Vagina (tissue), 2 donors: Measurements from ENCODE around the gene LRRC3B. TPM values are rescaled to one million over a fixed set of nuclear protein-coding genes. Genes with fewer than 3 reads are reported as not detected.
"Not testable (repeated sequence)": the region's sequence is repeated elsewhere in the genome, so short reads cannot be mapped to it uniquely, and the experiment has no call there.

Experiments used
- DNase-seq, 2 donors: peaks; one replicate each; pipeline ENCODE4 v3.0.0-alpha.2; 2017; ENCODE audit errors: extremely low spot score in 2 of 2
- H3K27ac ChIP-seq: fragments of 200-600 bp; sonication (generic); one replicate; pipeline ENCODE4 v1.5.1; 2019
- H3K27me3 ChIP-seq: fragments of 200-600 bp; sonication (generic); one replicate; pipeline ENCODE4 v1.5.1; 2019
- H3K36me3 ChIP-seq, 2 donors: fragments of 200-600 bp; sonication (generic); one replicate each; pipeline ENCODE4 v1.5.1; 2017 to 2019
- H3K4me1 ChIP-seq: fragments of 200-600 bp; sonication (generic); one replicate; pipeline ENCODE4 v1.5.1; 2019
- H3K4me3 ChIP-seq, 2 donors: fragments of 200-600 bp; sonication (generic); 1 replicate in 1 of 2; 2 replicates in 1 of 2; pipeline ENCODE4 v1.5.1; 2016 to 2019
- H3K9me3 ChIP-seq: fragments of 200-600 bp; sonication (generic); one replicate; pipeline ENCODE4 v1.5.1; 2019
- POLR2A ChIP-seq, 2 donors: fragments of 450-650 bp; IDR thresholded peaks; one replicate each; pipeline ENCODE4 v1.6.1; 2017; ENCODE audit warnings: antibody characterized with exemption in 2 of 2, mild to moderate bottlenecking in 2 of 2, moderate library complexity in 2 of 2
- POLR2AphosphoS5 ChIP-seq, 2 donors: sonication (generic); formaldehyde crosslinking; IDR thresholded peaks; one replicate each; pipeline ENCODE4 v1.9.0; 2017; ENCODE audit warnings: antibody characterized with exemption in 2 of 2, mild to moderate bottlenecking in 2 of 2, low read depth in 1 of 2; ENCODE audit not compliant: insufficient read depth in 1 of 2
- intact Hi-C: fragments of 100-400 bp; cut with DNase I; formaldehyde crosslinking; loops from one replicate; pipeline ENCODE4 v1.15.1; 2023
- total RNA-seq: library from RNA; depleted of rRNA; stranded (reverse); fragments of >200 nt; gene quantifications from one replicate; pipeline ENCODE4 v1.2.3, GENCODE V29; 2016
- TF ChIP-seq, protein P1 (sequence below), 3 experiments: fragments of 450-650 bp in 2 of 3; fragments of 200-600 bp in 1 of 3; sonication (generic) in 1 of 3; IDR thresholded peaks; one replicate each; pipeline ENCODE4 v1.5.1; 2017 to 2019; ENCODE audit warnings: antibody characterized with exemption in 3 of 3, mild to moderate bottlenecking in 2 of 3, moderate library complexity in 2 of 3

The LRRC3B gene
- total RNA-seq, 1 donor from 2014 or later: 0.74 TPM

DNA sequence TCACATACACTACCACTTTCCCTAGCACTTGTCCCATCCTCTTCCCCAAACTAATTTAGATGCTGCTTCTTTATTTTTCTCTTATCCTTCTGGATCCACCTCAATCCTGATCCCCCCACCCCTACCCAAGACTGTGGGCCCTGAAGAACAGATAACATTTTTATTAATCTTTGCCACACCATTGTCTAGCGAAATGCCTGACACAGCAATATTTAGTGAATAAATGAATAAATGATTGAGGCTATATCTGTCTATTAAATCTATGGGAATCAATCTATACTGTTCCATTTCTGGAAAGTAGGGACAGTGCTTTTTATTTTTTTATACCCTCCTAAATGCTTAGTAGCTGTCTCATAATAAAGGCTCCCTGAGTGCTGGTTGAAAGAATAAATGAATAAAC lies 32.9 kb upstream of the LRRC3B start:
- Histone ChIP-seq H3K36me3 (no peaks in the 10 kb centered on the region), H3K27me3 (no peaks in the 10 kb centered on the region), H3K4me3 (no peak overlapping the region), H3K4me1 (no peaks in the 10 kb centered on the region), H3K27ac (no peak overlapping the region), H3K9me3 (no peaks in the 10 kb centered on the region)
- TF ChIP-seq, protein P1, sequence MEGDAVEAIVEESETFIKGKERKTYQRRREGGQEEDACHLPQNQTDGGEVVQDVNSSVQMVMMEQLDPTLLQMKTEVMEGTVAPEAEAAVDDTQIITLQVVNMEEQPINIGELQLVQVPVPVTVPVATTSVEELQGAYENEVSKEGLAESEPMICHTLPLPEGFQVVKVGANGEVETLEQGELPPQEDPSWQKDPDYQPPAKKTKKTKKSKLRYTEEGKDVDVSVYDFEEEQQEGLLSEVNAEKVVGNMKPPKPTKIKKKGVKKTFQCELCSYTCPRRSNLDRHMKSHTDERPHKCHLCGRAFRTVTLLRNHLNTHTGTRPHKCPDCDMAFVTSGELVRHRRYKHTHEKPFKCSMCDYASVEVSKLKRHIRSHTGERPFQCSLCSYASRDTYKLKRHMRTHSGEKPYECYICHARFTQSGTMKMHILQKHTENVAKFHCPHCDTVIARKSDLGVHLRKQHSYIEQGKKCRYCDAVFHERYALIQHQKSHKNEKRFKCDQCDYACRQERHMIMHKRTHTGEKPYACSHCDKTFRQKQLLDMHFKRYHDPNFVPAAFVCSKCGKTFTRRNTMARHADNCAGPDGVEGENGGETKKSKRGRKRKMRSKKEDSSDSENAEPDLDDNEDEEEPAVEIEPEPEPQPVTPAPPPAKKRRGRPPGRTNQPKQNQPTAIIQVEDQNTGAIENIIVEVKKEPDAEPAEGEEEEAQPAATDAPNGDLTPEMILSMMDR (IDR thresholded peaks at IDR 0.05): no peak
- TF ChIP-seq POLR2A (IDR thresholded peaks at IDR 0.05): no peak
- no peak for TF ChIP-seq POLR2AphosphoS5 (IDR thresholded peaks at IDR 0.05; ENCODE audit: insufficient read depth in 1 of 2, low read depth in 1 of 2)
- intact Hi-C loops: no loop called here
- no peak for DNase-seq

DNA sequence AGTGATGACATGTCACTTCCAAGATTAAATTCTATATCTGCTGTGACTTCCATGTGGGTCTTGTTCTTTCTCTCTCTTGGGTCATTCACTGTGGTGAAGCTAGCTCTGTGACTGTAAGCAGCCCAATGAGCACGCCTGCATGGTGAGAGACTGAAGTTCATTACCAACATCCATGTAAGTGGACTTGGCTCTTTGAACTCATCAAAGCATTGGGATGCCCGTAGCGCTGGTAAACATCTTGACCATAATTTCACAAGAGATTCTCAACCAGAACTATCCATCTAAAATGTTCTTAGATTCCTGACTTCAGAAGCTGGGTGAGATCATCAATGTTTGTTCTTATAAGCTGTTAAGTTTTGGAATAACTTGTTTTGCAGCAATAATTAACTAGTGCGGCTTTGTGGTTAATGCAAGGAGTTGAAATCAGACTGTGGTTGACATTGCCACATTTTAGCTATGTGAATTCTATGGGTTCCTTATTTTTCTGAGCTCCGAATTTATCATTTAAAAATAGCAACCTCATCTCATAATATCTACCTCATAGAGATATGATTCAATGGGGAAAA lies 31.6 kb upstream of the LRRC3B start:
- Histone ChIP-seq H3K4me3 (no peak overlapping the region), H3K27ac (no peak overlapping the region), H3K9me3 (no peaks in the 10 kb centered on the region), H3K27me3 (no peaks in the 10 kb centered on the region), H3K4me1 (no peaks in the 10 kb centered on the region), H3K36me3 (no peaks in the 10 kb centered on the region)
- intact Hi-C loops: no loop called here
- TF ChIP-seq POLR2AphosphoS5 (IDR thresholded peaks at IDR 0.05; ENCODE audit: insufficient read depth in 1 of 2, low read depth in 1 of 2): no peak
- TF ChIP-seq, protein P1 (IDR thresholded peaks at IDR 0.05): no peak
- TF ChIP-seq POLR2A (IDR thresholded peaks at IDR 0.05): no peak
- DNase-seq: no peak

DNA sequence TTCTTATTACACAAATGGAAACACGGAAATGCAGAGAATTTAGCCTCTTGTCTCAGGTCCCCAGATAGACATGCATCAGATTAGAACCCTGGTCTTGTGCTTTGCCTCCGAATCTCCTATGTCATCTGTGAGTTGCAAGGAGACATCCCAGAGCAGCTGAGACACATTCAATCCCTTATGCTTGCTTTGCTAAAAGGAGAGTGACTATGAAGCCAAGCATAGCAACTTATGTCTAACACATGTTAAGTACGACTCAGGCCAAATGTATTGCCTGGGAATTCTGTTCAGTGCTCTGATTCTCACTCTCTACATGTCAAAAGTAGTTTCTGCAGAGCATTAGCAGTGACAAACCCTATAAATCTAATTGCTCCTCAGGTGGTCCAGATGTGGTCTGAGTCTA lies 30.6 kb upstream of the LRRC3B start:
- Histone ChIP-seq H3K36me3 (no peaks in the 10 kb centered on the region), H3K4me1 (no peaks in the 10 kb centered on the region), H3K9me3 (no peaks in the 10 kb centered on the region), H3K27ac (no peak overlapping the region), H3K27me3 (no peaks in the 10 kb centered on the region), H3K4me3 (no peak overlapping the region)
- intact Hi-C loops: no loop called here
- no peak for DNase-seq
- TF ChIP-seq POLR2A (IDR thresholded peaks at IDR 0.05) (no peak), POLR2AphosphoS5 (IDR thresholded peaks at IDR 0.05; ENCODE audit: insufficient read depth in 1 of 2, low read depth in 1 of 2) (no peak)
- TF ChIP-seq, protein P1 (IDR thresholded peaks at IDR 0.05): no peak

DNA sequence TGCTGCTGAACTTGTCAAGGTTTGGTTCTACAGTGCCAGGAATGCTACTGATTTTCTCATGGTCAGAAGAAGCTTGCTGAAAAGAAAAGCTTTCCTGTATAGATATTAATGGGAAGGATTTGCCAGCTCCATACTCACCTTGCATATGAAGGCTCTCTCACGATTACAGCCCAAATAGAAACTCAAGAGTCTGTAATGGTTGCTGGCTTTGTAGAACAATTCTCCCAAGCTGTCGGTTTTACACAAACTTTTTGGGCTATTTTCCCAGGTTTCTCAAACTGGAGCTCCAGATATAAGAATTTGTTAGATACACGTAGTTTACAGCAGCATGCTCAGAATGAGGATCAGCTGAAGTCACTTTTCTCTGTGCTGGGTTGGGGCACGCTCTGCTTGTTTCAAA lies 30.1 kb upstream of the LRRC3B start:
- Histone ChIP-seq H3K9me3 (no peaks in the 10 kb centered on the region), H3K36me3 (no peaks in the 10 kb centered on the region), H3K27me3 (no peaks in the 10 kb centered on the region), H3K27ac (no peak overlapping the region), H3K4me1 (no peaks in the 10 kb centered on the region), H3K4me3 (no peak overlapping the region)
- TF ChIP-seq POLR2A (IDR thresholded peaks at IDR 0.05): no peak
- no peak for TF ChIP-seq POLR2AphosphoS5 (IDR thresholded peaks at IDR 0.05; ENCODE audit: insufficient read depth in 1 of 2, low read depth in 1 of 2)
- TF ChIP-seq, protein P1 (IDR thresholded peaks at IDR 0.05): no peak
- intact Hi-C loops: no loop called here
- no peak for DNase-seq

DNA sequence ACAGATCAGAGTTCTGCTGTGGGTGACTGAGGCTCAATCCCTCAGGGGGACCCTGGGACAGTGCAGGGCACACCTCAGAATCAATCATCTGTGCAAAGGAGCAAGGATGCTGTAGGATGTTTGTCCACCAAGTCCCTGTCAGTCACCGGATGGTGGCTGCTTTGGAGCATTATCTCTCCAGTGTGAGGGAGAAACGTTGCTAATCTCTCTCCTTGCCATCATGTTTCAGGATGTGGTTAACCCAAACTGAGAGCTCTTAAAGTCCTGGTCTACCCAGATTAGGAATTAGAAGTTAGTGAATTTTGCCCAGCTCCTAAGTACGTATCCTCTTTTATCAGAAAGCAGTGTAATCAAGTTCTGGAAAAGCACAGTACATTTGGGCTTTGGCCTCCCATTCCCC lies 26.2 kb upstream of the LRRC3B start:
- intact Hi-C loops: no loop called here
- H3K27me3 ChIP-seq: no peaks in the 10 kb centered on the region
- H3K9me3 ChIP-seq: no peaks in the 10 kb centered on the region
- no peak overlapping the region for H3K4me3 ChIP-seq
- no peak overlapping the region for H3K27ac ChIP-seq
- H3K4me1 ChIP-seq: no peaks in the 10 kb centered on the region
- no peaks in the 10 kb centered on the region for H3K36me3 ChIP-seq
- DNase-seq: no peak
- TF ChIP-seq, protein P1 (IDR thresholded peaks at IDR 0.05): no peak
- TF ChIP-seq POLR2AphosphoS5 (IDR thresholded peaks at IDR 0.05; ENCODE audit: insufficient read depth in 1 of 2, low read depth in 1 of 2) (no peak), POLR2A (IDR thresholded peaks at IDR 0.05) (no peak)

DNA sequence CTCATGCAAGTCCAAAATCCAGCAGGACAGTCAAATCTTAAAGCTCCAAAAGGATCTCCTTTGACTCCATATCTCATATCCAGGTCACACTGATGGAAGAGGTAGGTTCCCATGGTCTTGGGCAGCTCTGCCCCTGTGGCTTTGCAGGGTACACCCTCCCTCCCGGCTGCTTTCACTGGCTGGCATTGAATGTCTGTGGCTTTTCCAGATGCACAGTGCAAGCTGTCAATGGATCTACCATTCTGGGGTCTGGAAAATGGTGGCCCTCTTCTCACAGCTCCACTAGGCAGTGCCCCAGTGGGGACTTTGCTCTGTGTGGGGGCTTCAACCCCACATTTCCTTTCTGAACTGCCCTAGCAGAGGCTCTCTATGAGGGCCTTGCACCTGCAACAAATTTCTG lies 19.3 kb upstream of the LRRC3B start:
- DNase-seq, H3K27me3 ChIP-seq, H3K27ac ChIP-seq, H3K36me3 ChIP-seq, H3K9me3 ChIP-seq, H3K4me3 ChIP-seq, intact Hi-C loops, H3K4me1 ChIP-seq: not testable (repeated sequence)

DNA sequence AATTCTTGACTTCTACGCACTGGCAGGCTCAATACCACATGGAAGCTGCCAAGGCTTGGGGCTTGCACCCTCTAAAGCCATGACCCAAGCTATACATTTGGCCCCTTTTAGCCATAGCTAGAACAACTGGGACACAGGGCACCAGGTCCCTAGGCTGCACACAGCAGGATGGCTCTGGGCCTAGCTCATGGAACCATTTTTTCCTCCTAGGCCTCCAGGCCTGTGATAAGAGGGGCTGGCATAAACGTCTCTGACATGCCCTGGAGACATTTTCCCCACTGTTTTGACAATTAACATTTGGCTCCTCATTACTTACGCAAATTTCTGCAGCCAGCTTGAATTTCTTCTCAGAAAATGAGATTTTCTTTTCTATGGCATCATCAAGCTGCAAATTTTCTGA lies 18.8 kb upstream of the LRRC3B start:
- H3K9me3 ChIP-seq, H3K27me3 ChIP-seq, H3K4me1 ChIP-seq, H3K36me3 ChIP-seq, intact Hi-C loops, DNase-seq, H3K27ac ChIP-seq, H3K4me3 ChIP-seq: not testable (repeated sequence)
